GM12878 (cell line): ENCODE data around the gene BHLHA15. TPM values are rescaled to one million over a fixed set of nuclear protein-coding genes. Genes with fewer than 3 reads are reported as not detected.

Experiments used
- ATAC-seq: fragments of 200-7000 bp; cut with Tn5 transposase; 3 replicates; pipeline ENCODE4 v1.9.1; 2020; ENCODE audit warnings: mild to moderate bottlenecking, moderate library complexity
- BruUV-seq: library from RNA; stranded (reverse); fragments of 400-500 nt; replicated peaks from 2 replicates; lab custom pipeline; 2021; lab: Mats Ljungman, UMichigan
- CTCF ChIA-PET: fragments of 300-600 bp; sonication (Branson Sonifier 250); formaldehyde crosslinking; extraction: SDS; loops from one replicate; lab custom pipeline; 2021; ENCODE audit warnings: inconsistent platforms; lab: Yijun Ruan, JAX
- POLR2A ChIA-PET: fragments of 350-600 bp; formaldehyde crosslinking; extraction: SDS; loops from one replicate; lab custom pipeline; 2021; ENCODE audit warnings: inconsistent platforms; lab: Charles Lee
- RAD21 ChIA-PET: fragments of 300-600 bp; sonication (Branson Sonifier 250); formaldehyde crosslinking; loops from one replicate; lab custom pipeline; 2023; ENCODE audit warnings: antibody characterized with exemption; ENCODE audit not compliant: unreplicated experiment; lab: Charles Lee
- SMC1A ChIA-PET: fragments of 300-600 bp; sonication (Branson Sonifier 250); formaldehyde crosslinking; loops from one replicate; lab custom pipeline; 2023; ENCODE audit not compliant: unreplicated experiment, uncharacterized antibody; lab: Charles Lee
- DNase-seq: peaks from one replicate; pipeline ENCODE4 v3.0.0-alpha.2; 2011; ENCODE audit warnings: low read depth, low spot score
- FAIRE-seq: peaks from 3 replicates; lab custom pipeline; 2011; peaks lifted over from hg19 to GRCh38; lab: Jason Lieb, UNC
- H2AFZ ChIP-seq: 2 replicates; pipeline ENCODE4 v1.6.0; 2011; ENCODE audit warnings: low read depth, low read length, control low read depth; ENCODE audit not compliant: control insufficient read depth
- H3K27ac ChIP-seq: 2 replicates; pipeline ENCODE4 v1.5.1; 2011; ENCODE audit warnings: control low read depth; ENCODE audit not compliant: control insufficient read depth, insufficient read depth
- H3K27me3 ChIP-seq, 2 experiments: replicated peaks in 1 of 2; 2 replicates each; pipeline versions ENCODE4 v1.6.0 to v1.6.1; 2011; ENCODE audit warnings: low read length in 1 of 2; ENCODE audit not compliant: control insufficient read depth in 2 of 2, insufficient read depth in 2 of 2
- H3K36me3 ChIP-seq, 2 experiments: 2 replicates each; pipeline ENCODE4 v1.5.1; 2011; ENCODE audit warnings: low read length in 1 of 2; ENCODE audit not compliant: control insufficient read depth in 2 of 2, insufficient read depth in 2 of 2
- H3K4me1 ChIP-seq: 2 replicates; pipeline ENCODE4 v1.6.1; 2011; ENCODE audit warnings: mild to moderate bottlenecking, low read length, moderate library complexity, mixed read lengths; ENCODE audit not compliant: control insufficient read depth, insufficient read depth
- H3K4me2 ChIP-seq: 2 replicates; pipeline ENCODE4 v1.6.0; 2011; ENCODE audit warnings: control low read depth; ENCODE audit not compliant: control insufficient read depth, insufficient read depth
- H3K4me3 ChIP-seq: fragments of 200-600 bp; sonication (generic); 2 replicates; pipeline ENCODE4 v1.5.1; 2016
- H3K79me2 ChIP-seq: 2 replicates; pipeline ENCODE4 v1.6.0; 2011; ENCODE audit warnings: low read length; ENCODE audit not compliant: control insufficient read depth, insufficient read depth
- H3K9ac ChIP-seq: 2 replicates; pipeline ENCODE4 v1.8.0; 2011; ENCODE audit warnings: low read length, control low read depth, mixed read lengths; ENCODE audit not compliant: control insufficient read depth, insufficient read depth
- H3K9me3 ChIP-seq: replicated peaks from 3 replicates; pipeline ENCODE4 v1.5.1; 2011; ENCODE audit warnings: mild to moderate bottlenecking, low read length; ENCODE audit not compliant: control insufficient read depth, insufficient read depth
- H4K20me1 ChIP-seq: 2 replicates; pipeline ENCODE4 v1.6.0; 2011; ENCODE audit not compliant: control insufficient read depth, insufficient read depth
- ASH2L ChIP-seq: fragments of 300-600, 200-600 bp; sonication (generic); IDR thresholded peaks from 2 replicates; pipeline ENCODE4 v1.6.1; 2017; ENCODE audit warnings: low read depth, mild to moderate bottlenecking, borderline replicate concordance
- CBX3 ChIP-seq: fragments of 200-600 bp; sonication (generic); IDR thresholded peaks from 2 replicates; pipeline ENCODE4 v1.6.1; 2016; ENCODE audit warnings: low read depth, borderline replicate concordance
- CHD2 ChIP-seq: IDR thresholded peaks from 2 replicates; pipeline ENCODE4 v1.6.1; 2011; ENCODE audit warnings: low read depth, low read length, improper control_type of control experiment, borderline replicate concordance
- EED ChIP-seq: sonication (generic); IDR thresholded peaks from 2 replicates; pipeline ENCODE4 v1.6.1; 2016; ENCODE audit warnings: antibody characterized with exemption, low read depth
- JUNB ChIP-seq: IDR thresholded peaks from 2 replicates; pipeline ENCODE4 v1.6.1; 2016; ENCODE audit warnings: antibody characterized with exemption, mild to moderate bottlenecking
- JUND ChIP-seq: IDR thresholded peaks from 2 replicates; pipeline ENCODE4 v1.6.1; 2012; ENCODE audit warnings: low read depth, mild to moderate bottlenecking, low read length, improper control_type of control experiment, moderate library complexity
- MEF2B ChIP-seq: fragments of 450-650 bp; IDR thresholded peaks from 2 replicates; pipeline ENCODE4 v1.6.1; 2018; ENCODE audit warnings: mild to moderate bottlenecking, moderate library complexity; ENCODE audit not compliant: partially characterized antibody, poor library complexity, severe bottlenecking
- MTA2 ChIP-seq: fragments of 450-650 bp; IDR thresholded peaks from 2 replicates; pipeline ENCODE4 v1.6.1; 2016; ENCODE audit warnings: low read depth, mild to moderate bottlenecking, moderate library complexity
- NRF1 ChIP-seq: conservative IDR thresholded peaks from 2 replicates; pipeline ENCODE4 v1.6.1; 2011; ENCODE audit warnings: mild to moderate bottlenecking, low read depth, low read length, improper control_type of control experiment
- PBX3 ChIP-seq: IDR thresholded peaks from 2 replicates; pipeline ENCODE4 v1.6.1; 2011; ENCODE audit warnings: mild to moderate bottlenecking, low read depth, low read length, moderate library complexity; ENCODE audit not compliant: insufficient replicate concordance
- POLR2AphosphoS5 ChIP-seq: IDR thresholded peaks from 2 replicates; pipeline ENCODE4 v1.6.1; 2011; ENCODE audit warnings: mild to moderate bottlenecking, low read length, inconsistent platforms
- RCOR1 ChIP-seq: conservative IDR thresholded peaks from 2 replicates; pipeline ENCODE4 v1.6.1; 2012; ENCODE audit warnings: low read depth, low read length, improper control_type of control experiment
- SMAD1 ChIP-seq: fragments of 450-650 bp; IDR thresholded peaks from 2 replicates; pipeline ENCODE4 v1.6.1; 2018; ENCODE audit warnings: mild to moderate bottlenecking, low read depth; ENCODE audit not compliant: partially characterized antibody
- SREBF1 ChIP-seq: IDR thresholded peaks from 2 replicates; pipeline ENCODE4 v1.6.1; 2012; ENCODE audit warnings: mild to moderate bottlenecking, low read length
- SUPT20H ChIP-seq: IDR thresholded peaks from 2 replicates; pipeline ENCODE4 v1.6.1; 2011; ENCODE audit warnings: low read depth, mild to moderate bottlenecking, low read length, moderate library complexity, borderline replicate concordance; ENCODE audit not compliant: control insufficient read depth
- SUZ12 ChIP-seq: fragments of 200-600 bp; sonication (generic); IDR thresholded peaks from one replicate; pipeline ENCODE4 v1.6.1; 2018; ENCODE audit warnings: antibody characterized with exemption, mild to moderate bottlenecking; ENCODE audit not compliant: unreplicated experiment
- TCF7 ChIP-seq: IDR thresholded peaks from 2 replicates; pipeline ENCODE4 v1.6.1; 2014; ENCODE audit warnings: antibody characterized with exemption, borderline replicate concordance
- YY1 ChIP-seq: IDR thresholded peaks from 2 replicates; pipeline ENCODE4 v1.6.1; 2011; ENCODE audit warnings: low read depth, mild to moderate bottlenecking, low read length
- ZBED1 ChIP-seq: IDR thresholded peaks from 2 replicates; pipeline ENCODE4 v1.6.1; 2016; ENCODE audit warnings: borderline replicate concordance
- WGBS: methylation state at CpG from one replicate; pipeline ENCODE4 v1.1.6; 2016; ENCODE audit warnings: low lambda C conversion rate; ENCODE audit not compliant: insufficient replicate concordance, insufficient coverage; ENCODE audit errors: missing lambda C conversion rate; 5-methylcytosine and 5-hydroxymethylcytosine counted together
- in situ Hi-C: fragments of 300-500 bp; cut with MboI; formaldehyde crosslinking; loops from 9 replicates; pipeline ENCODE4 v1.14.3; 2018; ENCODE audit warnings: mixed read lengths
- intact Hi-C: fragments of 100-400 bp; cut with micrococcal nuclease; formaldehyde crosslinking; loops from one replicate; pipeline ENCODE4 v1.14.2; 2022; ENCODE audit not compliant: unreplicated experiment
- polyA plus RNA-seq, 11 experiments: library from polyadenylated mRNA; depleted of rRNA in 4 of 11; unstranded in 6 of 11; stranded (reverse) in 5 of 11; fragments of >200 nt; fragmentation: Nextera tagmentation in 4 of 11; fragmentation: Illumina TruSeq in 1 of 11; extraction: Ambion mirVana in 4 of 11; extraction: Trizol in 1 of 11; gene quantifications; 1 replicate in 1 of 11; 2 replicates in 10 of 11; pipeline versions ENCODE4 v1.2.1 to v1.2.3, GENCODE V29; 2011 to 2016; ENCODE audit warnings: inconsistent platforms in 2 of 11, missing spikeins in 2 of 11, low read depth in 1 of 11
- total RNA-seq, 4 experiments: library from RNA; depleted of rRNA in 3 of 4; stranded (reverse); fragments of >200 nt in 3 of 4; fragmentation: Illumina TruSeq in 1 of 4; extraction: Trizol in 1 of 4; gene quantifications; 2 replicates each; pipeline versions ENCODE4 v1.2.1 to v1.2.3, GENCODE V29; 2013 to 2021
- TF ChIP-seq, protein P1 (sequence below): fragments of 450-650 bp; IDR thresholded peaks from 2 replicates; pipeline ENCODE4 v1.6.1; 2017; ENCODE audit warnings: mild to moderate bottlenecking

BHLHA15 gene
- total and polyA plus RNA-seq, 10 of the 15 experiments (the other 5 are each of a cell fraction or from before 2014, with no cell fraction given), result 0.54 to 4.2 (median 2.5) TPM; not detected in 4

DNA sequence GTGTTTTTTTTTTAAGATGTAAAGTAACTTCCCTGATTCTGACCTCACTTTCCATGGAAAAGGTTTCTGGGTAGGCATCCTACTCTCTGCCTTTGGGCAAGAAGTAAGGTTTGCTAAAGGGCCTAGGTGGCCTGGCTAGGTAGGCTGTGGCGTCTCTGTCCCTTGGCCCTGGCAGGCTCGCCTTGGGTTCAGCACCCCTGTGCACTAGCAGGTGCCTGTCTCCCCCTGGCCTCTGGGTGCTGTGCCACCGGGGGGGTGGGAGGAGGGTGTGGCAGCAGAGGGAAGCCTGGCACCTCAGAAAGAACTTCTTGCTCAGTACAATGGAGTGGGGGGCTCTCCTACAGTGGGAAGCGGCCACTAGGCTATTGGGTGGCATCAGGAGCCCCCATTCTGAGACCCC lies 26.8 kb downstream of the BHLHA15 start:
- no peaks in the 10 kb centered on the region for H3K9me3 ChIP-seq
- H4K20me1 ChIP-seq, result no peaks in the 10 kb centered on the region
- TF ChIP-seq POLR2AphosphoS5 (no peak), PBX3 (no peak), JUNB (no peak), SUZ12 (no peak), CHD2 (no peak), EED (no peak), CBX3 (no peak), NRF1 (no peak), SUPT20H (no peak), RCOR1 (no peak), ZBED1 (no peak), MTA2 (no peak), YY1 (no peak), JUND (no peak), SMAD1 (no peak), SREBF1 (no peak), ASH2L (no peak), TCF7 (no peak), MEF2B (no peak)
- TF ChIP-seq, protein P1, sequence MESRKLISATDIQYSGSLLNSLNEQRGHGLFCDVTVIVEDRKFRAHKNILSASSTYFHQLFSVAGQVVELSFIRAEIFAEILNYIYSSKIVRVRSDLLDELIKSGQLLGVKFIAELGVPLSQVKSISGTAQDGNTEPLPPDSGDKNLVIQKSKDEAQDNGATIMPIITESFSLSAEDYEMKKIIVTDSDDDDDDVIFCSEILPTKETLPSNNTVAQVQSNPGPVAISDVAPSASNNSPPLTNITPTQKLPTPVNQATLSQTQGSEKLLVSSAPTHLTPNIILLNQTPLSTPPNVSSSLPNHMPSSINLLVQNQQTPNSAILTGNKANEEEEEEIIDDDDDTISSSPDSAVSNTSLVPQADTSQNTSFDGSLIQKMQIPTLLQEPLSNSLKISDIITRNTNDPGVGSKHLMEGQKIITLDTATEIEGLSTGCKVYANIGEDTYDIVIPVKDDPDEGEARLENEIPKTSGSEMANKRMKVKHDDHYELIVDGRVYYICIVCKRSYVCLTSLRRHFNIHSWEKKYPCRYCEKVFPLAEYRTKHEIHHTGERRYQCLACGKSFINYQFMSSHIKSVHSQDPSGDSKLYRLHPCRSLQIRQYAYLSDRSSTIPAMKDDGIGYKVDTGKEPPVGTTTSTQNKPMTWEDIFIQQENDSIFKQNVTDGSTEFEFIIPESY, result no peak
- RAD21 ChIA-PET, result no interaction called here
- in situ Hi-C loops (no loop called here), intact Hi-C loops (no loop called here)
- SMC1A ChIA-PET, result no interaction called here
- WGBS, result 100% methylated on average over 4 of the region's 4 CpGs
- H3K4me1 ChIP-seq, result no peaks in the 10 kb centered on the region
- POLR2A ChIA-PET, result no interaction called here
- no peaks in the 10 kb centered on the region for H3K36me3 ChIP-seq
- no TSS peak for BruUV-seq
- H2AFZ ChIP-seq, result no peak overlapping the region
- H3K4me2 ChIP-seq, result no peak overlapping the region
- H3K9ac ChIP-seq, result no peak overlapping the region
- no peaks in the 10 kb centered on the region for H3K79me2 ChIP-seq
- no peak overlapping the region for H3K4me3 ChIP-seq
- ATAC-seq (no peak), FAIRE-seq (no peak), DNase-seq (no peak)
- no peaks in the 10 kb centered on the region for H3K27me3 ChIP-seq
- H3K27ac ChIP-seq, result no peak overlapping the region
- CTCF ChIA-PET, result no interaction called here
